Measurements from ENCODE around the gene LHPP.

GRCh38 chr10:124455441-124455840 lies 6.2 kb upstream of the LHPP start:
- TF ChIP-seq POLR2A (IDR thresholded peaks at IDR 0.05; ENCODE audit: low read depth, low read length): no peak
- TF ChIP-seq TAF1 (IDR thresholded peaks at IDR 0.05; ENCODE audit: borderline replicate concordance, low read depth, low read length): no peak
- no peak for TF ChIP-seq POLR2AphosphoS5 (IDR thresholded peaks at IDR 0.05; ENCODE audit: low read depth, low read length)

Measured in GM12892 (cell line).